Stimulated activated CD8-positive, alpha-beta memory T cell treated with anti-CD3 and anti-CD28 coated beads, Interleukin-2, amount 100 ng/mL, for 48 hours (primary cell): ENCODE results near the gene PIGU.

Experiments used
- DNase-seq, 2 donors: peaks; one replicate each; pipeline ENCODE4 v3.0.0-alpha.2; 2020; ENCODE audit warnings: low read depth in 2 of 2

Gene PIGU

GRCh38 chr20:34557936-34558319, 119.0 kb downstream of the PIGU start:
- no peak for DNase-seq

GRCh38 chr20:34553366-34553867, 123.5 kb downstream of the PIGU start:
- no peak for DNase-seq

- DNase-seq = no peak
These were observed 124.3 kb downstream of the PIGU start for GRCh38 chr20:34552569-34552968.

GRCh38 chr20:34549929-34550305, 127.0 kb downstream of the PIGU start:
- no peak for DNase-seq

- no peak for DNase-seq
These were observed 127.5 kb downstream of the PIGU start for GRCh38 chr20:34549291-34549928.

GRCh38 chr20:34547844-34548613, 128.9 kb downstream of the PIGU start:
- no peak for DNase-seq

GRCh38 chr20:34546751-34547181, 130.1 kb downstream of the PIGU start:
- DNase-seq = no peak

GRCh38 chr20:34544109-34544796, 132.6 kb downstream of the PIGU start:
- DNase-seq = no peak

GRCh38 chr20:34543463-34544056, 133.3 kb downstream of the PIGU start:
- DNase-seq = no peak

- DNase-seq = no peak
These were observed 134.5 kb downstream of the PIGU start for GRCh38 chr20:34542439-34542838.

- DNase-seq = no peak
These were observed 135.0 kb downstream of the PIGU start for GRCh38 chr20:34541917-34542316.

- DNase-seq = no peak
These were observed 135.5 kb downstream of the PIGU start for GRCh38 chr20:34541264-34541901.

GRCh38 chr20:34540596-34541263, 136.2 kb downstream of the PIGU start:
- no peak for DNase-seq

- DNase-seq = no peak
These were observed 137.1 kb downstream of the PIGU start for GRCh38 chr20:34539756-34540155.

GRCh38 chr20:34538671-34539123, 138.2 kb downstream of the PIGU start:
- DNase-seq = peak in 1 of 2 donors; percentile 50

GRCh38 chr20:34537651-34538050, 139.2 kb downstream of the PIGU start:
- DNase-seq = no peak

GRCh38 chr20:34536798-34537394, 140.0 kb downstream of the PIGU start:
- DNase-seq = peak in 1 of 2 donors; percentile 23

GRCh38 chr20:34535857-34536256, 141.0 kb downstream of the PIGU start:
- no peak for DNase-seq

GRCh38 chr20:34535301-34535840, 141.5 kb downstream of the PIGU start:
- DNase-seq = no peak

GRCh38 chr20:34534391-34535165, 142.3 kb downstream of the PIGU start:
- no peak for DNase-seq
